HepG2 (cell line): ENCODE measurements around the gene ETF1. TPM values are rescaled to one million over a fixed set of nuclear protein-coding genes. Genes with fewer than 3 reads are reported as not detected.

ENCODE experiments used
- BCL3 ChIP-seq: sonication (generic); formaldehyde crosslinking; IDR thresholded peaks from 2 replicates; pipeline ENCODE4 v1.5.1; 2020; ENCODE audit warnings: mild to moderate bottlenecking, missing genetic modification reagents, moderate library complexity
- CEBPG ChIP-seq: IDR thresholded peaks from 2 replicates; pipeline ENCODE4 v1.6.1; 2016
- HNF4A ChIP-seq: sonication (generic); formaldehyde crosslinking; IDR thresholded peaks from 2 replicates; pipeline ENCODE4 v1.4.0; 2020; ENCODE audit warnings: missing genetic modification reagents
- JDP2 ChIP-seq: sonication (generic); formaldehyde crosslinking; IDR thresholded peaks from 2 replicates; pipeline ENCODE4 v1.8.1; 2022; ENCODE audit warnings: missing genetic modification reagents, borderline replicate concordance
- KAT8 ChIP-seq: IDR thresholded peaks from 2 replicates; pipeline ENCODE4 v1.6.1; 2016; ENCODE audit warnings: missing genetic modification reagents, missing compliant biosample characterization
- MAF1 ChIP-seq: sonication (generic); formaldehyde crosslinking; IDR thresholded peaks from 2 replicates; pipeline ENCODE4 v1.5.0; 2020; ENCODE audit warnings: missing genetic modification reagents, borderline replicate concordance
- MBNL3 ChIP-seq: fragments of 250-450 bp; sonication (Bioruptor Pico); conservative IDR thresholded peaks from 2 replicates; pipeline ENCODE4 v1.8.0; 2022; ENCODE audit warnings: mild to moderate bottlenecking, inconsistent platforms
- MLLT10 ChIP-seq: sonication (generic); formaldehyde crosslinking; IDR thresholded peaks from 2 replicates; pipeline ENCODE4 v1.4.0; 2020; ENCODE audit warnings: missing genetic modification reagents
- NFE2L2 ChIP-seq: fragments of 150-350 bp; IDR thresholded peaks from 2 replicates; pipeline ENCODE4 v1.6.1; 2014; ENCODE audit warnings: low read length
- PHF20 ChIP-seq: sonication (generic); formaldehyde crosslinking; IDR thresholded peaks from 2 replicates; pipeline ENCODE4 v1.5.0; 2020; ENCODE audit warnings: mild to moderate bottlenecking, missing genetic modification reagents
- SATB2 ChIP-seq: sonication (generic); formaldehyde crosslinking; IDR thresholded peaks from 2 replicates; pipeline ENCODE4 v1.5.0; 2020; ENCODE audit warnings: missing genetic modification reagents
- ZNF441 ChIP-seq: sonication (generic); formaldehyde crosslinking; IDR thresholded peaks from 2 replicates; pipeline ENCODE4 v1.7.0; 2021; ENCODE audit warnings: missing genetic modification reagents, borderline replicate concordance
- ZNF569 ChIP-seq: sonication (generic); formaldehyde crosslinking; IDR thresholded peaks from 2 replicates; pipeline ENCODE4 v1.5.0; 2020; ENCODE audit warnings: mild to moderate bottlenecking, missing genetic modification reagents, moderate library complexity, borderline replicate concordance
- ZNF615 ChIP-seq: sonication (generic); formaldehyde crosslinking; IDR thresholded peaks from 2 replicates; pipeline ENCODE4 v1.5.0; 2020; ENCODE audit warnings: mild to moderate bottlenecking, missing genetic modification reagents, borderline replicate concordance
- ZNF776 ChIP-seq: sonication (generic); formaldehyde crosslinking; IDR thresholded peaks from 2 replicates; pipeline ENCODE4 v1.4.0; 2020; ENCODE audit warnings: mild to moderate bottlenecking, missing genetic modification reagents
- ZNF891 ChIP-seq: sonication (generic); formaldehyde crosslinking; IDR thresholded peaks from 2 replicates; pipeline ENCODE4 v1.5.0; 2020; ENCODE audit warnings: mild to moderate bottlenecking, missing genetic modification reagents
- ZSCAN20 ChIP-seq: sonication (generic); formaldehyde crosslinking; IDR thresholded peaks from 2 replicates; pipeline ENCODE4 v1.4.0; 2020; ENCODE audit warnings: missing genetic modification reagents, mild to moderate bottlenecking, borderline replicate concordance
- ZSCAN30 ChIP-seq: sonication (generic); formaldehyde crosslinking; IDR thresholded peaks from 2 replicates; pipeline ENCODE4 v1.5.0; 2020; ENCODE audit warnings: mild to moderate bottlenecking, missing genetic modification reagents
- polyA plus RNA-seq, 8 experiments: library from polyadenylated mRNA; depleted of rRNA in 3 of 8; stranded (reverse) in 7 of 8; unstranded in 1 of 8; fragments of >200 nt; fragmentation: Illumina TruSeq in 4 of 8; extraction: Trizol in 4 of 8; gene quantifications; 2 replicates each; pipeline versions ENCODE4 v1.2.1 to v1.2.3, GENCODE V29; 2011 to 2016; ENCODE audit warnings: low read depth in 4 of 8, missing spikeins in 1 of 8, mixed read lengths in 1 of 8; ENCODE audit not compliant: insufficient read depth in 1 of 8
- total RNA-seq, 5 experiments: library from RNA; depleted of rRNA; stranded (reverse); fragments of >200 nt; fragmentation: Illumina TruSeq; extraction: Trizol; gene quantifications; 2 replicates each; pipeline ENCODE4 v1.2.3, GENCODE V29; 2016; ENCODE audit warnings: low read depth in 1 of 5
- TF ChIP-seq, protein P1 (sequence below): sonication (generic); formaldehyde crosslinking; IDR thresholded peaks from 2 replicates; pipeline ENCODE4 v1.9.0; 2021; ENCODE audit warnings: missing genetic modification reagents, mild to moderate bottlenecking, borderline replicate concordance
- TF ChIP-seq, protein P2 (sequence below): sonication (generic); formaldehyde crosslinking; IDR thresholded peaks from 2 replicates; pipeline ENCODE4 v1.5.1; 2020; ENCODE audit warnings: missing genetic modification reagents, mild to moderate bottlenecking, borderline replicate concordance
- TF ChIP-seq, protein P3 (sequence below): sonication (generic); formaldehyde crosslinking; IDR thresholded peaks from 2 replicates; pipeline ENCODE4 v1.4.0; 2020; ENCODE audit warnings: mild to moderate bottlenecking, missing genetic modification reagents
- TF ChIP-seq, protein P4 (sequence below): sonication (generic); formaldehyde crosslinking; IDR thresholded peaks from 2 replicates; pipeline ENCODE4 v1.8.1; 2023; ENCODE audit warnings: missing genetic modification reagents, inconsistent platforms, borderline replicate concordance

The ETF1 gene
- total and polyA plus RNA-seq, 2 of the 13 experiments (the other 11 are each of a cell fraction or from before 2014, with no cell fraction given) = 52.1 to 184 TPM

GRCh38 chr5:138464388-138465260, 78.4 kb downstream of the ETF1 start (continued):
- TF ChIP-seq ZNF441 (peak; percentile 59), ZNF569 (CRISPR knock-in tag) (no peak), ZSCAN20 (peak; percentile 38; the same call in 1 of the 2 replicates), JDP2 (CRISPR knock-in tag) (no peak), ZNF776 (CRISPR knock-in tag) (no peak), MAF1 (CRISPR knock-in tag) (no peak), MBNL3 (no peak), ZSCAN30 (CRISPR knock-in tag) (no peak), CEBPG (CRISPR knock-in tag) (no peak), BCL3 (CRISPR knock-in tag) (no peak), MLLT10 (no peak), KAT8 (0 out of 2 replicates have a peak, but pooled peaks have one; percentile 7), ZNF615 (CRISPR knock-in tag) (0 out of 2 replicates have a peak, but pooled peaks have one; percentile 25), SATB2 (CRISPR knock-in tag) (no peak), HNF4A (CRISPR knock-in tag) (peak; percentile 29; the same call in 1 of the 2 replicates), PHF20 (0 out of 2 replicates have a peak, but pooled peaks have one; percentile 39), NFE2L2 (no peak), ZNF891 (no peak; the same call in 1 of the 2 replicates)
- TF ChIP-seq, protein P1, sequence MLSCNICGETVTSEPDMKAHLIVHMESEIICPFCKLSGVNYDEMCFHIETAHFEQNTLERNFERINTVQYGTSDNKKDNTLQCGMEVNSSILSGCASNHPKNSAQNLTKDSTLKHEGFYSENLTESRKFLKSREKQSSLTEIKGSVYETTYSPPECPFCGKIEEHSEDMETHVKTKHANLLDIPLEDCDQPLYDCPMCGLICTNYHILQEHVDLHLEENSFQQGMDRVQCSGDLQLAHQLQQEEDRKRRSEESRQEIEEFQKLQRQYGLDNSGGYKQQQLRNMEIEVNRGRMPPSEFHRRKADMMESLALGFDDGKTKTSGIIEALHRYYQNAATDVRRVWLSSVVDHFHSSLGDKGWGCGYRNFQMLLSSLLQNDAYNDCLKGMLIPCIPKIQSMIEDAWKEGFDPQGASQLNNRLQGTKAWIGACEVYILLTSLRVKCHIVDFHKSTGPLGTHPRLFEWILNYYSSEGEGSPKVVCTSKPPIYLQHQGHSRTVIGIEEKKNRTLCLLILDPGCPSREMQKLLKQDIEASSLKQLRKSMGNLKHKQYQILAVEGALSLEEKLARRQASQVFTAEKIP (CRISPR knock-in tag) = no peak
- TF ChIP-seq, protein P2, sequence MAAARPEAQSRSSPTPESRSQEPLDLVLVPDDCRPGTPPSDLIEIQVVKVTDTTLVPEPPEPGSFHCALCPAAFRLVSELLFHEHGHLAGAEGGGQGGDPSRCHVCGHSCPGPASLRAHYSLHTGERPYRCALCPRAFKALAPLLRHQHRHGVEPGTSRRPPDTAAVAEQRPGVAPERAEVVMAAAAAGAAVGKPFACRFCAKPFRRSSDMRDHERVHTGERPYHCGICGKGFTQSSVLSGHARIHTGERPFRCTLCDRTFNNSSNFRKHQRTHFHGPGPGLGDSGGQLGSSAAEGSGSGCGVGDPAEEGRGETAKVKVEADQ (CRISPR knock-in tag) = no peak
- TF ChIP-seq, protein P3, sequence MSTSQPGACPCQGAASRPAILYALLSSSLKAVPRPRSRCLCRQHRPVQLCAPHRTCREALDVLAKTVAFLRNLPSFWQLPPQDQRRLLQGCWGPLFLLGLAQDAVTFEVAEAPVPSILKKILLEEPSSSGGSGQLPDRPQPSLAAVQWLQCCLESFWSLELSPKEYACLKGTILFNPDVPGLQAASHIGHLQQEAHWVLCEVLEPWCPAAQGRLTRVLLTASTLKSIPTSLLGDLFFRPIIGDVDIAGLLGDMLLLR = peak; percentile 53; the same call in 1 of the 2 replicates
- TF ChIP-seq, protein P4, sequence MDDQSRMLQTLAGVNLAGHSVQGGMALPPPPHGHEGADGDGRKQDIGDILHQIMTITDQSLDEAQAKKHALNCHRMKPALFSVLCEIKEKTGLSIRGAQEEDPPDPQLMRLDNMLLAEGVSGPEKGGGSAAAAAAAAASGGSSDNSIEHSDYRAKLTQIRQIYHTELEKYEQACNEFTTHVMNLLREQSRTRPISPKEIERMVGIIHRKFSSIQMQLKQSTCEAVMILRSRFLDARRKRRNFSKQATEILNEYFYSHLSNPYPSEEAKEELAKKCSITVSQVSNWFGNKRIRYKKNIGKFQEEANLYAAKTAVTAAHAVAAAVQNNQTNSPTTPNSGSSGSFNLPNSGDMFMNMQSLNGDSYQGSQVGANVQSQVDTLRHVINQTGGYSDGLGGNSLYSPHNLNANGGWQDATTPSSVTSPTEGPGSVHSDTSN (CRISPR knock-in tag) = no peak
